Neural progenitor cell (in vitro differentiated cells): ENCODE data around the gene CD59. TPM values are rescaled to one million over a fixed set of nuclear protein-coding genes. Genes with fewer than 3 reads are reported as not detected.

Source experiments
- DNase-seq: peaks from one replicate; pipeline ENCODE4 v3.0.0-alpha.2; 2016; ENCODE audit warnings: low spot score
- H2AFZ ChIP-seq: fragments of 200-600 bp; sonication (generic); replicated peaks from 2 replicates; pipeline ENCODE4 v1.6.1; 2016; ENCODE audit warnings: antibody characterized with exemption
- H3F3A ChIP-seq: fragments of 200-600 bp; sonication (generic); 2 replicates; pipeline ENCODE4 v1.6.1; 2016; ENCODE audit warnings: antibody characterized with exemption, low read depth
- H3K27ac ChIP-seq: fragments of 200-600 bp; sonication (generic); 2 replicates; pipeline ENCODE4 v1.5.1; 2016; ENCODE audit warnings: mild to moderate bottlenecking
- H3K27me3 ChIP-seq: fragments of 200-600 bp; sonication (generic); 2 replicates; pipeline ENCODE4 v1.6.1; 2016; ENCODE audit warnings: mild to moderate bottlenecking, moderate library complexity
- H3K36me3 ChIP-seq: fragments of 200-600 bp; sonication (generic); 2 replicates; pipeline ENCODE4 v1.5.1; 2016
- H3K4me1 ChIP-seq: fragments of 200-600 bp; sonication (generic); 2 replicates; pipeline ENCODE4 v1.6.1; 2016; ENCODE audit warnings: mixed run types
- H3K4me2 ChIP-seq: fragments of 200-600 bp; sonication (generic); 2 replicates; pipeline ENCODE4 v1.6.1; 2016
- H3K4me3 ChIP-seq: fragments of 200-600 bp; sonication (generic); 2 replicates; pipeline ENCODE4 v1.5.1; 2016
- H3K79me2 ChIP-seq: fragments of 200-600 bp; sonication (generic); 2 replicates; pipeline ENCODE4 v1.6.1; 2016; ENCODE audit warnings: low read depth
- H3K9ac ChIP-seq: fragments of 200-600 bp; sonication (generic); 2 replicates; pipeline ENCODE4 v1.6.1; 2016
- H3K9me3 ChIP-seq: fragments of 200-600 bp; sonication (generic); 2 replicates; pipeline ENCODE4 v1.5.1; 2016; ENCODE audit warnings: low read depth
- H4K20me1 ChIP-seq: fragments of 200-600 bp; sonication (generic); 2 replicates; pipeline ENCODE4 v1.6.1; 2016; ENCODE audit warnings: low read depth
- H3K27ac Mint-ChIP-seq: 3 replicates; pipeline ENCODE4 v1.8.0; 2021; ENCODE audit warnings: mixed read lengths
- H3K27me3 Mint-ChIP-seq: 2 replicates; pipeline ENCODE4 v1.8.0; 2022; ENCODE audit warnings: low read depth, mild to moderate bottlenecking, inconsistent platforms, moderate library complexity, mixed read lengths; ENCODE audit not compliant: insufficient read depth
- H3K36me3 Mint-ChIP-seq: 3 replicates; pipeline ENCODE4 v1.8.0; 2021; ENCODE audit warnings: mixed read lengths
- H3K4me1 Mint-ChIP-seq: 3 replicates; pipeline ENCODE4 v1.8.0; 2021; ENCODE audit warnings: mixed read lengths
- H3K4me3 Mint-ChIP-seq: 3 replicates; pipeline ENCODE4 v1.8.0; 2021; ENCODE audit warnings: mild to moderate bottlenecking, moderate library complexity, mixed read lengths
- H3K9me3 Mint-ChIP-seq: 3 replicates; pipeline ENCODE4 v1.8.0; 2020; ENCODE audit warnings: mixed read lengths
- EZH2 ChIP-seq: fragments of 200-600 bp; sonication (generic); IDR thresholded peaks from 2 replicates; pipeline ENCODE4 v1.6.1; 2017; ENCODE audit warnings: antibody characterized with exemption, mild to moderate bottlenecking, moderate library complexity
- EZH2phosphoT487 ChIP-seq: fragments of 200-600 bp; sonication (generic); IDR thresholded peaks from 2 replicates; pipeline ENCODE4 v1.6.1; 2017; ENCODE audit warnings: antibody characterized with exemption
- total RNA-seq: library from RNA; depleted of rRNA; stranded (reverse); fragments of >200 nt; gene quantifications from 2 replicates; pipeline ENCODE4 v1.2.3, GENCODE V29; 2015; ENCODE audit warnings: low replicate concordance
- TF ChIP-seq, protein P1 (sequence below): fragments of 200-600 bp; sonication (generic); IDR thresholded peaks from 2 replicates; pipeline ENCODE4 v1.5.1; 2017; ENCODE audit warnings: antibody characterized with exemption, mild to moderate bottlenecking

CD59 gene
- total RNA-seq, 1 donor from 2014 or later: 74.7 TPM

DNA sequence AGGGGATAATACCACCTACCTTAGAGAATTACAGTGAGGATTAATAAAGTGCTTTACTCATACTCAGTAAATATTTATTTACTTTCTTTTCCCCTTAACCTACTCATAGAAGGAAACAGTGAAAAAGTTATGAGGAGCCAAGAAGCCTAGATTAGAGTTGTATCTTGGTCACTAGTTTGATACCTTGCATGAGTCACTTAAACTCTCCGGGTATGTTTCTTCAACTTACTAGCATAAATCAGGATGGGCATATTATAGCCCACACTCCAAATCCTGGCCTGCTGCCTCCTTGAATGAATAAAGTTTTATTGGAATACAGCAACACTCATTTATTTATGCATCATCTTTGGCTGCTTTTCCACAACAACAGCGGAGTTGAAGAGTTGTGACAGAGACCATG is 29.9 kb upstream of the CD59 start:
- Histone ChIP-seq H3F3A (no peaks in the 10 kb centered on the region), H3K9ac (no peak overlapping the region), H2AFZ (no peak overlapping the region), H3K4me3 (no peak overlapping the region), H3K4me1 (no peaks in the 10 kb centered on the region), H3K4me2 (no peak overlapping the region), H3K79me2 (no peaks in the 10 kb centered on the region), H4K20me1 (peaks cover 6% of the 10 kb centered on the region), H3K36me3 (peaks cover 13% of the 10 kb centered on the region), H3K9me3 (no peaks in the 10 kb centered on the region), H3K27me3 (no peaks in the 10 kb centered on the region), H3K27ac (no peak overlapping the region)
- Mint-ChIP-seq H3K36me3 (peaks cover 29% of the 10 kb centered on the region), H3K9me3 (no peaks in the 10 kb centered on the region), H3K4me3 (no peak overlapping the region), H3K27ac (no peak overlapping the region), H3K4me1 (no peaks in the 10 kb centered on the region), H3K27me3 (peaks cover 2% of the 10 kb centered on the region)
- TF ChIP-seq EZH2phosphoT487 (no peak), EZH2 (no peak)
- TF ChIP-seq, protein P1, sequence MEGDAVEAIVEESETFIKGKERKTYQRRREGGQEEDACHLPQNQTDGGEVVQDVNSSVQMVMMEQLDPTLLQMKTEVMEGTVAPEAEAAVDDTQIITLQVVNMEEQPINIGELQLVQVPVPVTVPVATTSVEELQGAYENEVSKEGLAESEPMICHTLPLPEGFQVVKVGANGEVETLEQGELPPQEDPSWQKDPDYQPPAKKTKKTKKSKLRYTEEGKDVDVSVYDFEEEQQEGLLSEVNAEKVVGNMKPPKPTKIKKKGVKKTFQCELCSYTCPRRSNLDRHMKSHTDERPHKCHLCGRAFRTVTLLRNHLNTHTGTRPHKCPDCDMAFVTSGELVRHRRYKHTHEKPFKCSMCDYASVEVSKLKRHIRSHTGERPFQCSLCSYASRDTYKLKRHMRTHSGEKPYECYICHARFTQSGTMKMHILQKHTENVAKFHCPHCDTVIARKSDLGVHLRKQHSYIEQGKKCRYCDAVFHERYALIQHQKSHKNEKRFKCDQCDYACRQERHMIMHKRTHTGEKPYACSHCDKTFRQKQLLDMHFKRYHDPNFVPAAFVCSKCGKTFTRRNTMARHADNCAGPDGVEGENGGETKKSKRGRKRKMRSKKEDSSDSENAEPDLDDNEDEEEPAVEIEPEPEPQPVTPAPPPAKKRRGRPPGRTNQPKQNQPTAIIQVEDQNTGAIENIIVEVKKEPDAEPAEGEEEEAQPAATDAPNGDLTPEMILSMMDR: no peak
- no peak for DNase-seq

DNA sequence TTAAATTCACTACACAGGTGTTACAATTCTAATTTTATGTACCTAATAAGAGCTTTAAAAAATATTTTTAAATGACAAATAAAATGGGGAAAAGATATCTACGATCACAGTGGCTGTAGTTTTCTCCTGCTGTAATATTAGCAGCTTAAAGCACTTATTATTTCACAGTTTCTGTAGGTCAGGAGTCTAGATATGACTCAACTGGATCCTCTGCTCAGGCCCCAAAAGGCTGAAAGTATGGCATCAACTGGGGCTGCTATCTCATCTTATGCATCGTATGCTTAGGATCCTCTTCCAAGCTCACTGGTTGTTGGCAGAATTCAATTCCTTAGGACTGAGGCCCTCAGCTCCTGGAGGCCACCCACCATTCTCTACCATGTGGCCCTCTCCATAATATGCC is 25.2 kb upstream of the CD59 start:
- no peak overlapping the region for H2AFZ ChIP-seq
- no peaks in the 10 kb centered on the region for H3K9me3 ChIP-seq
- H3K36me3 ChIP-seq: peaks cover 7% of the 10 kb centered on the region
- H3K27me3 ChIP-seq: no peaks in the 10 kb centered on the region
- H3K4me1 ChIP-seq: no peaks in the 10 kb centered on the region
- TF ChIP-seq EZH2phosphoT487 (no peak), EZH2 (no peak)
- TF ChIP-seq, protein P1: no peak
- H3K4me3 Mint-ChIP-seq: no peak overlapping the region
- H3K4me3 ChIP-seq: no peak overlapping the region
- H4K20me1 ChIP-seq: no peaks in the 10 kb centered on the region
- H3K9me3 Mint-ChIP-seq: peaks cover 2% of the 10 kb centered on the region
- H3K79me2 ChIP-seq: no peaks in the 10 kb centered on the region
- H3K4me2 ChIP-seq: no peak overlapping the region
- peaks cover 42% of the 10 kb centered on the region for H3K36me3 Mint-ChIP-seq
- no peak overlapping the region for H3K9ac ChIP-seq
- H3K4me1 Mint-ChIP-seq: no peaks in the 10 kb centered on the region
- H3K27ac Mint-ChIP-seq: no peak overlapping the region
- no peak for DNase-seq
- H3F3A ChIP-seq: no peaks in the 10 kb centered on the region
- peaks cover 2% of the 10 kb centered on the region for H3K27me3 Mint-ChIP-seq
- H3K27ac ChIP-seq: no peak overlapping the region

DNA sequence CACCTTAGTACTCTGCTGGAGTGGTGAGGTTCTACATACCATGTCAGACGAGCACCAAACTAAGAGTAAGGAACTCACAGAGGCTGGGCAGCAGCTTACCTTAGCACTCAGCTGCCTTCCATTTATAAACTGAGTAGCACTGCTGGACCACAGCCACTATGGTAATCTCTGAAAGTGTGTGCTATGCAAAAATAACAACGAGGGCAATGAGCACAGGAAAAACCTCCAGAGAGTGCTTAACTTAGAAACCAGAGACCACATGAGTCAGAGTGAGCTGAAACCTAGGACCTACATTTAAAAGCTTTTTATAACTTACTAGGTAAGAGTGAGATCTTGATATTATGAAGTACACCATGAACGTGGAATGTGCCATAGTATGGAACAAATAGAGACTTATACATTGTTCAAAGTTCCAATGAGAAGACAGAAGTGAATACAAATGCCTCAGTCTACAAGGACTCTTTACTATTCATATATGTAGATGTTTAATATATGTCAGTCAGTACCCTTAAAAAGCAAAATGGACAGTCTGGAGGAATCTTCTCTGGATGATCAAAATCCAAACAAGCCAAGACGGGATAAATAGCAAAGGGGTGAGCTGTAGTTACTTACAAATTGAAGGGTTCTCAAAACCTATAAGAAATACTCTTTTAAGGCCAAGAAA is 17.2 kb upstream of the CD59 start:
- no peak overlapping the region for H3K27ac ChIP-seq
- H3K9me3 ChIP-seq: no peaks in the 10 kb centered on the region

More for the DNA sequence above, 17.2 kb upstream of the CD59 start:
- no peak overlapping the region for H3K4me3 ChIP-seq
- no peaks in the 10 kb centered on the region for H3F3A ChIP-seq
- Mint-ChIP-seq H3K27me3 (no peaks in the 10 kb centered on the region), H3K4me1 (no peaks in the 10 kb centered on the region), H3K9me3 (no peaks in the 10 kb centered on the region), H3K4me3 (no peak overlapping the region), H3K27ac (no peak overlapping the region), H3K36me3 (peaks cover 12% of the 10 kb centered on the region)
- H3K4me2 ChIP-seq: no peak overlapping the region
- H3K79me2 ChIP-seq: no peaks in the 10 kb centered on the region
- peaks cover 14% of the 10 kb centered on the region for H3K36me3 ChIP-seq
- H2AFZ ChIP-seq: no peak overlapping the region
- no peaks in the 10 kb centered on the region for H3K4me1 ChIP-seq
- H3K27me3 ChIP-seq: no peaks in the 10 kb centered on the region
- DNase-seq: no peak
- H3K9ac ChIP-seq: no peak overlapping the region
- H4K20me1 ChIP-seq: no peaks in the 10 kb centered on the region
- TF ChIP-seq, protein P1: no peak
- TF ChIP-seq EZH2 (no peak), EZH2phosphoT487 (no peak)
